HepG2 (cell line): ENCODE data around the gene SOBP. TPM values are rescaled to one million over a fixed set of nuclear protein-coding genes. Genes with fewer than 3 reads are reported as not detected.
A peak's percentile ranks its signal among the peaks of the same experiment; 100 is the strongest.

ENCODE experiments used
- ATAC-seq: fragments of 200-7000 bp; cut with Tn5 transposase; 3 replicates; pipeline ENCODE4 v1.9.1; 2020; ENCODE audit warnings: mild to moderate bottlenecking, moderate library complexity
- BruUV-seq: library from RNA; stranded (reverse); fragments of 400-500 nt; replicated peaks from 2 replicates; lab custom pipeline; 2021; lab: Mats Ljungman, UMichigan
- CTCF ChIA-PET: fragments of 300-600 bp; formaldehyde crosslinking; extraction: SDS; loops from one replicate; lab custom pipeline; 2021; ENCODE audit warnings: low total read pairs, inconsistent platforms, low intra/inter-chr PET ratio; lab: Yijun Ruan, JAX
- POLR2A ChIA-PET: fragments of 350-600 bp; sonication (Branson Sonifier 250); formaldehyde crosslinking; loops from one replicate; lab custom pipeline; 2020; ENCODE audit warnings: antibody characterized with exemption, inconsistent platforms; lab: Yijun Ruan, JAX
- DNase-seq: peaks from one replicate; pipeline ENCODE4 v3.0.0-alpha.2; 2015; ENCODE audit warnings: low spot score
- FAIRE-seq: peaks from 3 replicates; lab custom pipeline; 2011; peaks lifted over from hg19 to GRCh38; lab: Jason Lieb, UNC
- H2AFZ ChIP-seq: one replicate; pipeline ENCODE4 v1.6.1; 2011; ENCODE audit warnings: low read length, inconsistent platforms
- H3K27ac ChIP-seq: fragments of 300-600 bp; 3 replicates; pipeline ENCODE4 v1.8.0; 2011; ENCODE audit warnings: mixed run types, mild to moderate bottlenecking, mixed read lengths, low read length, inconsistent platforms; ENCODE audit not compliant: insufficient read depth; ENCODE audit errors: extremely low read length
- H3K27me3 ChIP-seq, 2 experiments: fragments of 200-600 bp in 1 of 2; 2 replicates in 1 of 2; 3 replicates in 1 of 2; pipeline versions ENCODE4 v1.6.0 to v1.8.0; 2011; ENCODE audit warnings: low read length in 2 of 2, mild to moderate bottlenecking in 2 of 2, moderate library complexity in 2 of 2, inconsistent platforms in 1 of 2; ENCODE audit not compliant: insufficient read depth in 2 of 2, control insufficient read depth in 1 of 2
- H3K36me3 ChIP-seq, 2 experiments: fragments of 200-600 bp in 1 of 2; replicated peaks in 1 of 2; 2 replicates in 1 of 2; 3 replicates in 1 of 2; pipeline versions ENCODE4 v1.5.1 to v1.8.0; 2011; ENCODE audit warnings: low read length in 2 of 2, inconsistent platforms in 1 of 2; ENCODE audit not compliant: insufficient read depth in 2 of 2, control insufficient read depth in 1 of 2
- H3K4me1 ChIP-seq: 2 replicates; pipeline ENCODE4 v1.5.1; 2012; ENCODE audit warnings: low read length, inconsistent platforms; ENCODE audit not compliant: insufficient read depth
- H3K4me2 ChIP-seq: 2 replicates; pipeline ENCODE4 v1.6.0; 2011; ENCODE audit warnings: low read depth, low read length, inconsistent platforms
- H3K4me3 ChIP-seq, 3 experiments: fragments of 200-600 bp in 1 of 3; sonication (generic), shearing (Covaris generic) in 1 of 3; replicated peaks in 1 of 3; 2 replicates each; pipeline ENCODE4 v1.5.1; 2011 to 2016; ENCODE audit warnings: low read length in 3 of 3, inconsistent platforms in 2 of 3, low read depth in 2 of 3, mild to moderate bottlenecking in 2 of 3, control low read depth in 1 of 3, mixed read lengths in 1 of 3; ENCODE audit not compliant: insufficient read depth in 1 of 3
- H3K79me2 ChIP-seq: one replicate; pipeline ENCODE4 v1.6.1; 2011; ENCODE audit warnings: low read length, inconsistent platforms; ENCODE audit not compliant: insufficient read depth
- H3K9ac ChIP-seq: 2 replicates; pipeline ENCODE4 v1.6.0; 2011; ENCODE audit warnings: mild to moderate bottlenecking, low read depth, low read length, inconsistent platforms; ENCODE audit not compliant: insufficient read depth
- H3K9me3 ChIP-seq: 2 replicates; pipeline ENCODE4 v1.5.1; 2012; ENCODE audit warnings: mild to moderate bottlenecking, low read length
- H4K20me1 ChIP-seq: 2 replicates; pipeline ENCODE4 v1.6.0; 2011; ENCODE audit warnings: inconsistent platforms, mild to moderate bottlenecking, low read length, moderate library complexity; ENCODE audit not compliant: insufficient read depth
- ATF5 ChIP-seq: sonication (generic); formaldehyde crosslinking; IDR thresholded peaks from 2 replicates; pipeline ENCODE4 v1.4.0; 2020; ENCODE audit warnings: mild to moderate bottlenecking, low read depth, missing genetic modification reagents
- CEBPB ChIP-seq: IDR thresholded peaks from 2 replicates; pipeline ENCODE4 v1.6.1; 2011; ENCODE audit warnings: low read depth, low read length, improper control_type of control experiment, borderline replicate concordance
- KLF16 ChIP-seq, 2 experiments: sonication (generic) in 1 of 2; formaldehyde crosslinking in 1 of 2; IDR thresholded peaks; 2 replicates each; pipeline versions ENCODE4 v1.6.1 to v1.8.0; 2016 to 2023; ENCODE audit warnings: missing genetic modification reagents in 2 of 2, missing compliant biosample characterization in 1 of 2
- NFRKB ChIP-seq: fragments of 450-650 bp; IDR thresholded peaks from 2 replicates; pipeline ENCODE4 v1.6.1; 2017
- PRDM15 ChIP-seq: sonication (generic); formaldehyde crosslinking; IDR thresholded peaks from 2 replicates; pipeline ENCODE4 v1.4.0; 2020; ENCODE audit warnings: missing genetic modification reagents
- RFX5 ChIP-seq: IDR thresholded peaks from 2 replicates; pipeline ENCODE4 v1.6.1; 2011; ENCODE audit warnings: low read depth, low read length, improper control_type of control experiment
- SIN3B ChIP-seq: fragments of 150-350 bp; IDR thresholded peaks from 2 replicates; pipeline ENCODE4 v1.6.1; 2014; ENCODE audit warnings: low read length
- ZBTB7A ChIP-seq: sonication (generic); formaldehyde crosslinking; IDR thresholded peaks from 2 replicates; pipeline ENCODE4 v1.8.0; 2022; ENCODE audit warnings: mild to moderate bottlenecking, missing genetic modification reagents
- ZMYM2 ChIP-seq: sonication (generic); formaldehyde crosslinking; IDR thresholded peaks from 2 replicates; pipeline ENCODE4 v1.8.0; 2022; ENCODE audit warnings: mild to moderate bottlenecking, missing genetic modification reagents
- ZNF101 ChIP-seq: sonication (generic); formaldehyde crosslinking; IDR thresholded peaks from 2 replicates; pipeline ENCODE4 v1.4.0; 2020; ENCODE audit warnings: mild to moderate bottlenecking, low read depth, missing genetic modification reagents, borderline replicate concordance
- ZNF547 ChIP-seq: sonication (generic); formaldehyde crosslinking; IDR thresholded peaks from 2 replicates; pipeline ENCODE4 v1.5.1; 2020; ENCODE audit warnings: mild to moderate bottlenecking, missing genetic modification reagents
- ZNF557 ChIP-seq: sonication (generic); formaldehyde crosslinking; IDR thresholded peaks from 2 replicates; pipeline ENCODE4 v1.4.0; 2020; ENCODE audit warnings: missing genetic modification reagents
- WGBS: methylation state at CpG from one replicate; pipeline ENCODE4 v1.1.6; 2017; ENCODE audit warnings: low lambda C conversion rate; 5-methylcytosine and 5-hydroxymethylcytosine counted together
- in situ Hi-C: cut with HindIII; loops from 2 replicates; pipeline ENCODE4 v1.10.0; 2017; ENCODE audit warnings: low pct_unique_long_range_greater_than_20kb; ENCODE audit not compliant: extremely low pct_ligation_motif_present
- intact Hi-C: fragments of 100-400 bp; cut with micrococcal nuclease; formaldehyde crosslinking; loops from one replicate; pipeline ENCODE4 v1.10.0; 2022; ENCODE audit not compliant: unreplicated experiment
- polyA plus RNA-seq, 8 experiments: library from polyadenylated mRNA; depleted of rRNA in 3 of 8; stranded (reverse) in 7 of 8; unstranded in 1 of 8; fragments of >200 nt; fragmentation: Illumina TruSeq in 4 of 8; extraction: Trizol in 4 of 8; gene quantifications; 2 replicates each; pipeline versions ENCODE4 v1.2.1 to v1.2.3, GENCODE V29; 2011 to 2016; ENCODE audit warnings: low read depth in 4 of 8, missing spikeins in 1 of 8, mixed read lengths in 1 of 8; ENCODE audit not compliant: insufficient read depth in 1 of 8
- total RNA-seq, 5 experiments: library from RNA; depleted of rRNA; stranded (reverse); fragments of >200 nt; fragmentation: Illumina TruSeq; extraction: Trizol; gene quantifications; 2 replicates each; pipeline ENCODE4 v1.2.3, GENCODE V29; 2016; ENCODE audit warnings: low read depth in 1 of 5

SOBP gene
- total and polyA plus RNA-seq, 2 of the 13 experiments (the other 11 are each of a cell fraction or from before 2014, with no cell fraction given): 1.5 to 6.9 TPM

- DNase-seq: no peak
- in situ Hi-C loops: loop anchor here (5.0 kb wide), 1 partner anchor 36 kb away; no protein-coding TSS in a partner anchor
These were observed 6.1 kb downstream of the SOBP start for GRCh38 chr6:107495971-107496370.

More at GRCh38 chr6:107495971-107496370, 6.1 kb downstream of the SOBP start:
- Histone ChIP-seq H3K79me2 (peaks cover 89% of the 10 kb centered on the region), H3K4me2 (peak overlapping the region; percentile 26; the same call in 1 of the 2 replicates), H3K4me3 (no peak overlapping the region), H3K36me3 (no peaks in the 10 kb centered on the region; a peak in 1 of 5 replicates), H3K27me3 (no peaks in the 10 kb centered on the region), H2AFZ (no peak overlapping the region), H3K9me3 (no peaks in the 10 kb centered on the region), H3K9ac (no peak overlapping the region), H4K20me1 (no peaks in the 10 kb centered on the region; the same call in 1 of the 2 replicates), H3K4me1 (peaks cover 63% of the 10 kb centered on the region), H3K27ac (no peak overlapping the region)
- CTCF ChIA-PET: no interaction called here
- intact Hi-C loops: loop anchor here (10.0 kb wide), 1 partner anchor 181 kb away; no protein-coding TSS in a partner anchor
- WGBS: 75% methylated on average over 2 of the region's 2 CpGs
- FAIRE-seq: no peak
- POLR2A ChIA-PET: no interaction called here
- TF ChIP-seq ZMYM2 (no peak), ZNF547 (CRISPR knock-in tag) (no peak), ZNF101 (CRISPR knock-in tag) (no peak), ZBTB7A (CRISPR knock-in tag) (no peak), ATF5 (CRISPR knock-in tag) (no peak), ZNF557 (CRISPR knock-in tag) (no peak), CEBPB (no peak), RFX5 (no peak), PRDM15 (CRISPR knock-in tag) (no peak), KLF16 (CRISPR knock-in tag; IDR thresholded peaks at IDR 0.05) (no peak), NFRKB (no peak), SIN3B (no peak)
- ATAC-seq: no peak
- BruUV-seq: no TSS peak
